ENCODE data around the gene RBM20.

- TF ChIP-seq CTCF (IDR thresholded peaks at IDR 0.05) (no peak), POLR2A (IDR thresholded peaks at IDR 0.05) (no peak)
These were observed 80.2 kb downstream of the RBM20 start for GRCh38 chr10:110724116-110724921.

Data from uterus (tissue), 2 donors.